NCI-H2029 treated with DMSO at 0.1 percent for 48 hours (cell line): ENCODE results near the gene LGMN.
A peak's percentile ranks its signal among the peaks of the same experiment; 100 is the strongest.
"Not testable (repeated sequence)": the region's sequence is repeated elsewhere in the genome, so short reads cannot be mapped to it uniquely, and the experiment has no call there.

ENCODE experiments used
- DNase-seq: peaks from one replicate; lab custom pipeline; 2025; lab: John Stamatoyannopoulos, UW

LGMN gene

GRCh38 chr14:92760524-92760805, 12.0 kb upstream of the LGMN start:
- DNase-seq = no peak

GRCh38 chr14:92759679-92760523, 11.5 kb upstream of the LGMN start:
- no peak for DNase-seq

- no peak for DNase-seq
These were observed 10.9 kb upstream of the LGMN start for GRCh38 chr14:92759300-92759678.

GRCh38 chr14:92756446-92756845, 8.0 kb upstream of the LGMN start:
- no peak for DNase-seq

GRCh38 chr14:92755495-92755894, 7.1 kb upstream of the LGMN start:
- DNase-seq = peak; percentile 27

GRCh38 chr14:92754966-92755365, 6.5 kb upstream of the LGMN start:
- DNase-seq = peak; percentile 75

- no peak for DNase-seq
These were observed 4.8 kb upstream of the LGMN start for GRCh38 chr14:92753250-92753649.

- DNase-seq = no peak
These were observed 3.4 kb upstream of the LGMN start for GRCh38 chr14:92751819-92752218.

- no peak for DNase-seq
These were observed 2.6 kb upstream of the LGMN start for GRCh38 chr14:92750994-92751400.

GRCh38 chr14:92750222-92750728, 1.8 kb upstream of the LGMN start:
- not testable (repeated sequence) for DNase-seq

GRCh38 chr14:92747701-92748258, 647 bp downstream of the LGMN start:
- no peak for DNase-seq

- DNase-seq = no peak
These were observed 4.2 kb downstream of the LGMN start for GRCh38 chr14:92744198-92744597.

- no peak for DNase-seq
These were observed 8.0 kb downstream of the LGMN start for GRCh38 chr14:92740440-92740839.

GRCh38 chr14:92737619-92738188, 10.7 kb downstream of the LGMN start:
- DNase-seq = no peak

GRCh38 chr14:92737206-92737605, 11.2 kb downstream of the LGMN start:
- no peak for DNase-seq

GRCh38 chr14:92735344-92735743, 13.1 kb downstream of the LGMN start:
- no peak for DNase-seq

GRCh38 chr14:92734618-92735017, 13.8 kb downstream of the LGMN start:
- DNase-seq = no peak

GRCh38 chr14:92733007-92733406, 15.4 kb downstream of the LGMN start:
- DNase-seq = no peak

GRCh38 chr14:92731622-92732115, 16.8 kb downstream of the LGMN start:
- DNase-seq = no peak

- no peak for DNase-seq
These were observed 18.6 kb downstream of the LGMN start for GRCh38 chr14:92729634-92730358.

GRCh38 chr14:92728759-92729364, 19.6 kb downstream of the LGMN start:
- DNase-seq = peak; percentile 30

GRCh38 chr14:92726933-92727262, 21.5 kb downstream of the LGMN start:
- no peak for DNase-seq
